Vagina (tissue), 2 donors: ENCODE measurements around the gene PCDH1.

Experiments
- CTCF ChIP-seq, 3 experiments: fragments of 450-650 bp in 2 of 3; fragments of 200-600 bp in 1 of 3; sonication (generic) in 1 of 3; IDR thresholded peaks; one replicate each; pipeline ENCODE4 v1.5.1; 2017 to 2019; ENCODE audit warnings: antibody characterized with exemption in 3 of 3, mild to moderate bottlenecking in 2 of 3, moderate library complexity in 2 of 3
- POLR2A ChIP-seq, 2 donors: fragments of 450-650 bp; IDR thresholded peaks; one replicate each; pipeline ENCODE4 v1.6.1; 2017; ENCODE audit warnings: antibody characterized with exemption in 2 of 2, mild to moderate bottlenecking in 2 of 2, moderate library complexity in 2 of 2

- TF ChIP-seq CTCF (IDR thresholded peaks at IDR 0.05) (no peak), POLR2A (IDR thresholded peaks at IDR 0.05) (no peak)
Measured at GRCh38 chr5:141835928-141836670, 42.1 kb downstream of the PCDH1 start.
